RWPE1 (cell line): ENCODE measurements around the gene GFI1.

Source experiments
- CTCF ChIA-PET: fragments of 350-600 bp; sonication (Branson Sonifier 250); formaldehyde crosslinking; extraction: SDS; loops from one replicate; lab custom pipeline; 2021; lab: Yijun Ruan, JAX
- POLR2A ChIA-PET: fragments of 400-600 bp; formaldehyde crosslinking; extraction: SDS; loops from one replicate; lab custom pipeline; 2020; ENCODE audit warnings: antibody characterized with exemption; ENCODE audit not compliant: low non-redundant PET; lab: Yijun Ruan, JAX
- DNase-seq: peaks from one replicate; pipeline ENCODE4 v3.0.0; 2012; ENCODE audit warnings: low spot score
- H3K27ac ChIP-seq: fragments of 450-650 bp; 2 replicates; pipeline ENCODE4 v1.5.1; 2017
- CTCF ChIP-seq: fragments of 450-650 bp; conservative IDR thresholded peaks from 2 replicates; pipeline ENCODE4 v1.5.1; 2017; ENCODE audit warnings: low read depth, mild to moderate bottlenecking

GFI1 gene

GRCh38 chr1:92479587-92479986 is 7.1 kb downstream of the GFI1 start:
- CTCF ChIA-PET, result no interaction called here
- H3K27ac ChIP-seq, result no peak overlapping the region
- TF ChIP-seq CTCF, result no peak
- POLR2A ChIA-PET, result no interaction called here
- DNase-seq, result no peak

- TF ChIP-seq CTCF, result no peak
- CTCF ChIA-PET, result interaction anchor here (0.6 kb wide), 1 partner anchor 16 kb away, joined by 3 read pairs; no protein-coding TSS in a partner anchor
- no peak overlapping the region for H3K27ac ChIP-seq
- DNase-seq, result no peak
- POLR2A ChIA-PET, result no interaction called here
These were observed 8.3 kb downstream of the GFI1 start for GRCh38 chr1:92478393-92478792.

DNA sequence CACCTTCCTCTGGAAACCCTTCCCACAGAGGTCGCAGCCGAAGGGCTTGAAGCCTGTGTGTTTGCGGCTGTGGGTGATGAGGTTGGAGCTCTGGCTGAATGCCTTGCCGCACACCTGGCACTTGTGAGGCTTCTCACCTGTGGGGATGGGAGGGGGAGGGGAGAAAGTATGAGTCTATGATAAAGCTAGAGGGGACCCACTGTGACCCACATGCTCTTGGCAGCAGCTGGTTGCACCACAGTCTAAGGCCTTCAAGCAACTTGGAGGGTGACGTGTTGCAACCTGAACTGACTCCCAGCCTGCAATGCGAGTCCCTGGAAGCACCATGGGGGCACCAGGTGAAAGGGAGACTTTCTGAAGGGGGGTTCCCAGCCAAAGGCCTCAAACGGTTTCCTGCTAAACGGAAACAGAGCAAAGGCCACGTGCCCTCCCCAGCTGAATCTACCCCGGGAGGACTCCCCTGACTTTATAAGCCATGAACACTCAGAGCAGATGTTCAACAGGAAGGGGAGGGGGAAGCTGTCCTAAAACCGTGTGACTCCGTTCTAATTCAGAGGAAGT is 10.6 kb downstream of the GFI1 start:
- no peak for DNase-seq
- no peak overlapping the region for H3K27ac ChIP-seq
- CTCF ChIA-PET, result interaction anchor here (0.7 kb wide), 1 partner anchor 34 kb away, joined by 3 read pairs; no protein-coding TSS in a partner anchor
- POLR2A ChIA-PET, result no interaction called here
- no peak for TF ChIP-seq CTCF

DNA sequence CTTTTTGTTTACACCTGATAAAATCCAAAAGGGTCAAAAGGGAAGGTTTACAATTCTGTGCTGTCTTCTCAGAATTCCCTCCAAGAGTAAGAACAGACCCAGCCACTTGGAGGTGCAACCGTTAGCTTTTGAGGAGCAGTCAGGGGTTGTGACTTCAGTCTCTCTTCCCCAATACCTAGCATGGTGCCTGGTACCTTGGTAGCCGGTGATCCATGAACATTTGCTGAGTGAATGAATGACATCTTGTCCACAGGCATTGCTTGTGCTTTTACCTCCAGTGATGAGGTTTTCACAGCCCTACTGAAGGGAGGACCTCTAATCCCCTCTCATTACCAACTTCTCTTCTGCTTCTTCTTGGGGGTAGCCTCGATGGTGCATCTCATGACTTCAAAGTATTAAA is 11.7 kb downstream of the GFI1 start:
- ChIA-PET CTCF (interaction anchor here (0.6 kb wide), 1 partner anchor 287 kb away, joined by 3 read pairs; no protein-coding TSS in a partner anchor), POLR2A (no interaction called here)
- H3K27ac ChIP-seq, result no peak overlapping the region
- no peak for DNase-seq
- TF ChIP-seq CTCF, result no peak

DNA sequence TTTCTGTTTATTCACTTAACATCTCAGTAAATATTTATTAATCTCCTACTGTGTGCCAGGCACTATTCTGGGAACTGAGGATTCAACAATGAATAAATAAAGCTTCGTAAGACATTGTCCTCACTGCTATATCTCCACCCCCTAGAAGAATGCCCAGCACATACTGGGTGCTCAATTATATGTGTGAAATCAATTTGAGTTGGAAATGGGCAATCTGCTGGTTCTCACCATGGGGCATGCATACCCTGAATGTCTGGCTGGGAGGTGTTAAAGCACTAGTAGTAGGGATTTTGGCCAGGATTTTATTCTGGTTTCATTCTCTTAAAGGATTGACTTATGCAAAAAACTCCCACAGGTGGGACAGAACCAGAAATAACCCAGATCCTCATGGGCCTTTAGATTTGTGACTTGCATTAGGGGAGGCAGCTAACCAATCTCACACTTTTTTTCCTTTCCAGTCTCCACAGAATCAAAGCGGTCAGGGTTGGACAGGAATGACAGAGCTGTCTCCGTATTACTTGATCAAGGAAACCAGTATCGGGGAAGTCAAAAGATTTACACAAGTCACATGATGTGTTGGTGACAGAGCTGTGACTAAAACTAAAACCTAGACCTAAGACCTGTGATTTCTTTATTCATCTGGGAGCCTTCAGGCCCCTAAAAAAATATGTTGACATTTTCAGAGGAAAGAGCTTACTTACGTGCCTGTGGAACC is 12.8 kb downstream of the GFI1 start:
- TF ChIP-seq CTCF, result no peak
- CTCF ChIA-PET, result interaction anchor here (0.5 kb wide), 1 partner anchor 30 kb away, joined by 3 read pairs; no protein-coding TSS in a partner anchor
- DNase-seq, result no peak
- POLR2A ChIA-PET, result no interaction called here
- no peak overlapping the region for H3K27ac ChIP-seq

DNA sequence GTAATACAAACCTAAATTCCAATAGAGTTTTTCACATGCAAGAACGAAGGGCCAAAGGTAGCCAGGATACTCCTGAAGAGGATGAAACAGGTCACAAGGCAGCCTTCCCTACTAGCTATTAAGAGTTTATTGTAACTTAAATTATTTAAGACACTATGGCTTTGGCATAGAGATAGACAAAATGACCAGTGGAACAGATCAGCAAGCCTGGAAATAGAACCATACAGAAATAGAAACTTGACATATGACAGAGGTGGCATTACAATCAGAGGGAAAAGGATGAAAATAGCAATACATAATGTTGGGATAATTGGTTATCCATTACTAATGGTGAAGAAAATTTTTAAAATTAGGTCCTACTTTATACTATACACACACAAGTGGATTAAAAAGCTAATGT is 16.5 kb downstream of the GFI1 start:
- H3K27ac ChIP-seq, result no peak overlapping the region
- no peak for DNase-seq
- TF ChIP-seq CTCF, result no peak
- ChIA-PET CTCF (no interaction called here), POLR2A (no interaction called here)
